Tibial artery (tissue), 4 donors: Measurements from ENCODE around the gene LYZ.

Experiments used
- DNase-seq, 2 donors: peaks; one replicate each; pipeline ENCODE4 v3.0.0-alpha.2; 2019
- H3K27ac ChIP-seq, 2 donors: fragments of 200-600 bp; sonication (generic) in 1 of 2; 1 replicate in 1 of 2; 2 replicates in 1 of 2; pipeline ENCODE4 v1.5.1; 2018 to 2019; ENCODE audit warnings: mild to moderate bottlenecking in 1 of 2
- H3K27me3 ChIP-seq, 2 donors: fragments of 200-600 bp; sonication (generic) in 1 of 2; one replicate each; pipeline versions ENCODE4 v1.5.1 to v1.6.0; 2016 to 2019
- H3K36me3 ChIP-seq, 3 donors: fragments of 200-600 bp; sonication (generic) in 2 of 3; one replicate each; pipeline ENCODE4 v1.5.1; 2016 to 2019; ENCODE audit warnings: mild to moderate bottlenecking in 2 of 3
- H3K4me1 ChIP-seq, 4 donors: fragments of 200-600 bp; sonication (generic) in 2 of 4; 1 replicate in 3 of 4; 2 replicates in 1 of 4; pipeline ENCODE4 v1.5.1; 2016 to 2019
- H3K4me3 ChIP-seq, 2 donors: fragments of 200-600 bp; sonication (generic) in 1 of 2; 1 replicate in 1 of 2; 2 replicates in 1 of 2; pipeline ENCODE4 v1.5.1; 2018 to 2019; ENCODE audit warnings: mild to moderate bottlenecking in 2 of 2
- H3K9me3 ChIP-seq, 3 donors: fragments of 200-600 bp; sonication (generic) in 1 of 3; one replicate each; pipeline ENCODE4 v1.5.1; 2016 to 2019
- intact Hi-C: fragments of 100-400 bp; cut with DNase I; formaldehyde crosslinking; loops from one replicate; pipeline ENCODE4 v1.15.0; 2023; ENCODE audit warnings: low total_unique reads
- TF ChIP-seq, protein P1 (sequence below), 2 experiments: fragments of 200-600 bp in 1 of 2; fragments of 450-650 bp in 1 of 2; IDR thresholded peaks; one replicate each; pipeline ENCODE4 v1.5.1; 2017 to 2019; ENCODE audit warnings: antibody characterized with exemption in 2 of 2, mild to moderate bottlenecking in 1 of 2, moderate library complexity in 1 of 2

LYZ gene

DNA sequence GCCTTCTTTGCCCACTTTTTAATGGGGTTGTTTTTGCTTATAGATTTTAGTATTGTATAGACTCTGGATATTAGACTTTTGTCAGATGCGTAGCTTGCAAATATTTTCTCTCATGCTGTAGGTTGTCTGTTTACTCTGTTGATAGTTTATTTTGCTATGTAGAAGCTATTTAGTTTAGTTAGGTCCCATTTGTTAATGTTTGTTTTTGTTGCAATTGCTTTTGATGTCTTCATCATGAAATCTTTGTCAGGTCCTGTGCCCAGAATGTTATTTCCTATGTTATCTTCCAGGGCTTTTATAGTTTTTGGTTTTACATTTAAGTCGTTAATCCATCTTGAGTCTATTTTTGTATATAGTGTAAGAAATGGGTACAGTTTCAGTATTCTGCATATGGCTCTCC is 30.0 kb upstream of the LYZ start:
- H3K9me3 ChIP-seq = peaks cover 0 to 4% (median 0%) of the 10 kb centered on the region in 3 donors
- H3K36me3 ChIP-seq = no peaks in the 10 kb centered on the region
- TF ChIP-seq, protein P1, sequence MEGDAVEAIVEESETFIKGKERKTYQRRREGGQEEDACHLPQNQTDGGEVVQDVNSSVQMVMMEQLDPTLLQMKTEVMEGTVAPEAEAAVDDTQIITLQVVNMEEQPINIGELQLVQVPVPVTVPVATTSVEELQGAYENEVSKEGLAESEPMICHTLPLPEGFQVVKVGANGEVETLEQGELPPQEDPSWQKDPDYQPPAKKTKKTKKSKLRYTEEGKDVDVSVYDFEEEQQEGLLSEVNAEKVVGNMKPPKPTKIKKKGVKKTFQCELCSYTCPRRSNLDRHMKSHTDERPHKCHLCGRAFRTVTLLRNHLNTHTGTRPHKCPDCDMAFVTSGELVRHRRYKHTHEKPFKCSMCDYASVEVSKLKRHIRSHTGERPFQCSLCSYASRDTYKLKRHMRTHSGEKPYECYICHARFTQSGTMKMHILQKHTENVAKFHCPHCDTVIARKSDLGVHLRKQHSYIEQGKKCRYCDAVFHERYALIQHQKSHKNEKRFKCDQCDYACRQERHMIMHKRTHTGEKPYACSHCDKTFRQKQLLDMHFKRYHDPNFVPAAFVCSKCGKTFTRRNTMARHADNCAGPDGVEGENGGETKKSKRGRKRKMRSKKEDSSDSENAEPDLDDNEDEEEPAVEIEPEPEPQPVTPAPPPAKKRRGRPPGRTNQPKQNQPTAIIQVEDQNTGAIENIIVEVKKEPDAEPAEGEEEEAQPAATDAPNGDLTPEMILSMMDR (IDR thresholded peaks at IDR 0.05) = no peak
- no peaks in the 10 kb centered on the region for H3K27me3 ChIP-seq
- H3K4me3 ChIP-seq = no peak overlapping the region
- intact Hi-C loops = no loop called here
- H3K27ac ChIP-seq = no peak overlapping the region
- no peak for DNase-seq
- H3K4me1 ChIP-seq = no peaks in the 10 kb centered on the region

- H3K36me3 ChIP-seq = no peaks in the 10 kb centered on the region
- intact Hi-C loops = no loop called here
- no peak overlapping the region for H3K27ac ChIP-seq
- no peak for DNase-seq
- H3K4me1 ChIP-seq = no peaks in the 10 kb centered on the region
- TF ChIP-seq, protein P1 (IDR thresholded peaks at IDR 0.05) = no peak
- peaks cover 0 to 4% (median 0%) of the 10 kb centered on the region in 3 donors for H3K9me3 ChIP-seq
- H3K27me3 ChIP-seq = peaks cover 0 to 2% of the 10 kb centered on the region in 2 donors
- no peak overlapping the region for H3K4me3 ChIP-seq
Measured at GRCh38 chr12:69321351-69321750, 26.8 kb upstream of the LYZ start.

DNA sequence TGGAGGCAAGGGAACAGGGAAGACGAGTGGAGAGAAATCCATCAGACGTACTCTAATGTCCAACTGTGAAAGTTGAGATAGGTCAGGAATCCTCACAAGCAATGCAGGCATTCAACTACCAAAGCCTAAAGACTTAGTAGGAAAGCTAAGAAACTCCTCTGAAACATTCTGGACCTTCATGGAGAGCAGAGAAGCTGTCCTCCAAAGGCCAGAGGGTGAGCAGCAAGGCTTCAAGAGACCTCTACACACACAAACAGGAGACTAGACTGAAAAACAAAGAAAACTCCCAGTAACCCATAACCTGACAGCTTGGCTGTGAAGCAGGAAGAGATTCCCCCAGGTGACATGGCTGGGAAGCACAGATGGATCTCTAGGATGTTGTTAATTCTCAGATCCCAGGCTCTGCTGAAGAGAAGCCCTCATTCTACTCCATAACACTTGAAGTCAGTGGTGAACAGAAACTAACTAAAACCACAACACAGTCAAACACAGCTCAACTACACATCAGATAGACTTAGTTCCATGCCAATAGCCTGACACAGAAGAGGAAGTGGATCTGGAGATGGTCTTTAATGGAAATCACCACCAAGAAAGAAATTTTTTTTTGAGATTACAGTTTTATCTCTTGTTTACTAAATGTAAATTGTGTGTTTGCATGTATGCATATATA is 23.2 kb upstream of the LYZ start:
- H3K27me3 ChIP-seq = peaks cover 0 to 2% of the 10 kb centered on the region in 2 donors
- H3K36me3 ChIP-seq = no peaks in the 10 kb centered on the region
- no peaks in the 10 kb centered on the region for H3K4me1 ChIP-seq
- TF ChIP-seq, protein P1 (IDR thresholded peaks at IDR 0.05) = no peak
- H3K27ac ChIP-seq = no peak overlapping the region
- no peak overlapping the region for H3K4me3 ChIP-seq
- intact Hi-C loops = no loop called here
- DNase-seq = no peak
- no peaks in the 10 kb centered on the region for H3K9me3 ChIP-seq

GRCh38 chr12:69328426-69328825 is 19.8 kb upstream of the LYZ start:
- intact Hi-C loops = no loop called here
- no peak for DNase-seq
- no peaks in the 10 kb centered on the region for H3K36me3 ChIP-seq

DNA sequence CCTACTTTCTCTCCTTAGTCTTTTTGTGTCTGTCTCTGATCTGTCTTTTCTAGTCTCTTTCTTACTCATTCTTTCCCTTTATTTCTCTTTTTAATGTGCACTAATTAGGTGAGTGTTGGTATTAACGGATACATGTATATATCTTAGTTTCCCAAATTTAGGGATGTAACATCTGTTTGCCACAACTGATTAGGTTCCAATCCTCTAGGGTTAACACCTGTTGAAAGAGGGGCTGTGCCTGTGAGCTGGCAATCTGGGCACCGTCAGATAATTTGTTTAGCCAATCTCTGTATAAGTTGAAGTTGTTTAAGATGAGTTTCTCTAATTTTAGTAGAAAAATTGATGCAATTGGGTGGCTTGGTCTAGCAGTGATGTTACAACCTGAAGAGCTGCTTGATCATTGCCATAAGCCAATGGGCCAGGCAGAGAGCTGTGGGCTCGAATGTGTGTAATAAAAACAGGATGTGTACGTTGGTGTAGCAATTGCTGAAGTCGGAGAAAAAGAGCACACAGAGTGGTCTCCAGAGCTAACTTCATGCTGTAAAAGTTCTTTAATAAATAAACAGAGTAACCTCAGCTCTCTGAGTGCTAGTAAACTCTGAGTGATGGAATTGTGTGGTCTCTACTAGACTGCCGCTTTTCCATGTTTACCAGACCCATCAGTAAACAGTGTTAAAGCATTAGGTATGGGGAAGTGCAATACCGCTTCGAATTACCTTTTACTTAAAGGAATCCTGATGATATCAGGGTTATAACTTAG is 18.3 kb upstream of the LYZ start:
- DNase-seq = no peak
- Histone ChIP-seq H3K4me1 (peaks cover 0 to 5% (median 0%) of the 10 kb centered on the region in 4 donors), H3K4me3 (no peak overlapping the region), H3K36me3 (no peaks in the 10 kb centered on the region), H3K9me3 (no peaks in the 10 kb centered on the region), H3K27ac (no peak overlapping the region), H3K27me3 (peaks cover 0 to 1% of the 10 kb centered on the region in 2 donors)
- TF ChIP-seq, protein P1 (IDR thresholded peaks at IDR 0.05) = no peak
- intact Hi-C loops = no loop called here

More at GRCh38 chr12:69328426-69328825, 19.8 kb upstream of the LYZ start:
- TF ChIP-seq, protein P1 (IDR thresholded peaks at IDR 0.05) = no peak
- H3K27ac ChIP-seq = no peak overlapping the region
- H3K4me3 ChIP-seq = no peak overlapping the region
- peaks cover 0 to 5% (median 0%) of the 10 kb centered on the region in 4 donors for H3K4me1 ChIP-seq
- no peaks in the 10 kb centered on the region for H3K9me3 ChIP-seq
- H3K27me3 ChIP-seq = peaks cover 0 to 2% of the 10 kb centered on the region in 2 donors
